MG63 (cell line): ENCODE data around the gene EEFSEC. TPM values are rescaled to one million over a fixed set of nuclear protein-coding genes. Genes with fewer than 3 reads are reported as not detected.

ENCODE experiments used
- DNase-seq: peaks from one replicate; pipeline ENCODE4 v3.0.0-alpha.2; 2020
- H3K27me3 ChIP-seq: fragments of 250-450 bp; sonication (Bioruptor Pico); 2 replicates; pipeline ENCODE4 v1.5.1; 2020; ENCODE audit warnings: mild to moderate bottlenecking, moderate library complexity
- H3K36me3 ChIP-seq: fragments of 250-450 bp; sonication (Bioruptor Pico); 2 replicates; pipeline ENCODE4 v1.5.1; 2020; ENCODE audit warnings: mild to moderate bottlenecking, moderate library complexity
- H3K4me3 ChIP-seq: fragments of 250-450 bp; sonication (Bioruptor Pico); 2 replicates; pipeline ENCODE4 v1.5.1; 2020; ENCODE audit warnings: mild to moderate bottlenecking, moderate library complexity
- H3K9me3 ChIP-seq: fragments of 250-450 bp; sonication (Bioruptor Pico); 2 replicates; pipeline ENCODE4 v1.5.1; 2020; ENCODE audit warnings: mild to moderate bottlenecking, moderate library complexity
- total RNA-seq: library from RNA; depleted of rRNA; stranded (reverse); fragments of >200 nt; shearing (Covaris generic); gene quantifications from 2 replicates; pipeline ENCODE4 v1.2.3, GENCODE V29; 2014; ENCODE audit warnings: low replicate concordance

EEFSEC gene
- total RNA-seq, 1 experiment from 2014 or later: 6.8 TPM

- Histone ChIP-seq H3K4me3 (no peak overlapping the region), H3K27me3 (no peaks in the 10 kb centered on the region), H3K36me3 (no peaks in the 10 kb centered on the region), H3K9me3 (no peaks in the 10 kb centered on the region)
- no peak for DNase-seq
These were observed 257.6 kb downstream of the EEFSEC start for GRCh38 chr3:128410669-128411573.

- Histone ChIP-seq H3K4me3 (no peak overlapping the region), H3K27me3 (no peaks in the 10 kb centered on the region), H3K9me3 (no peaks in the 10 kb centered on the region), H3K36me3 (no peaks in the 10 kb centered on the region)
- no peak for DNase-seq
These were observed 258.3 kb downstream of the EEFSEC start for GRCh38 chr3:128411574-128412064.

- Histone ChIP-seq H3K9me3 (no peaks in the 10 kb centered on the region), H3K36me3 (no peaks in the 10 kb centered on the region), H3K4me3 (no peak overlapping the region), H3K27me3 (no peaks in the 10 kb centered on the region)
- DNase-seq: no peak
These were observed 259.1 kb downstream of the EEFSEC start for GRCh38 chr3:128412180-128413002.

- no peaks in the 10 kb centered on the region for H3K27me3 ChIP-seq
- H3K4me3 ChIP-seq: no peak overlapping the region
- no peaks in the 10 kb centered on the region for H3K36me3 ChIP-seq
- DNase-seq: no peak
- no peaks in the 10 kb centered on the region for H3K9me3 ChIP-seq
These were observed 259.7 kb downstream of the EEFSEC start for GRCh38 chr3:128413003-128413370.

- H3K27me3 ChIP-seq: no peaks in the 10 kb centered on the region
- no peaks in the 10 kb centered on the region for H3K36me3 ChIP-seq
- H3K4me3 ChIP-seq: no peak overlapping the region
- no peak for DNase-seq
- H3K9me3 ChIP-seq: no peaks in the 10 kb centered on the region; the same call in 1 of the 2 replicates
These were observed 260.3 kb downstream of the EEFSEC start for GRCh38 chr3:128413413-128414205.

GRCh38 chr3:128415200-128415772, 262.0 kb downstream of the EEFSEC start:
- Histone ChIP-seq H3K9me3 (peaks cover 2% of the 10 kb centered on the region; the same call in 1 of the 2 replicates), H3K4me3 (no peak overlapping the region), H3K27me3 (no peaks in the 10 kb centered on the region), H3K36me3 (no peaks in the 10 kb centered on the region)
- no peak for DNase-seq

- H3K9me3 ChIP-seq: peaks cover 2% of the 10 kb centered on the region; the same call in 1 of the 2 replicates
- H3K36me3 ChIP-seq: no peaks in the 10 kb centered on the region
- no peaks in the 10 kb centered on the region for H3K27me3 ChIP-seq
- H3K4me3 ChIP-seq: no peak overlapping the region
- no peak for DNase-seq
These were observed 262.7 kb downstream of the EEFSEC start for GRCh38 chr3:128415773-128416577.

- DNase-seq: peak; percentile 96
- Histone ChIP-seq H3K9me3 (peaks cover 2% of the 10 kb centered on the region; the same call in 1 of the 2 replicates), H3K27me3 (no peaks in the 10 kb centered on the region), H3K4me3 (no peak overlapping the region), H3K36me3 (no peaks in the 10 kb centered on the region)
These were observed 263.4 kb downstream of the EEFSEC start for GRCh38 chr3:128416578-128417211.

GRCh38 chr3:128418900-128419299, 265.6 kb downstream of the EEFSEC start:
- no peaks in the 10 kb centered on the region for H3K36me3 ChIP-seq
- H3K9me3 ChIP-seq: peaks cover 2% of the 10 kb centered on the region; the same call in 1 of the 2 replicates
- H3K27me3 ChIP-seq: no peaks in the 10 kb centered on the region
- no peak for DNase-seq
- no peak overlapping the region for H3K4me3 ChIP-seq

- H3K36me3 ChIP-seq: no peaks in the 10 kb centered on the region
- H3K4me3 ChIP-seq: no peak overlapping the region
- peaks cover 2% of the 10 kb centered on the region; the same call in 1 of the 2 replicates for H3K9me3 ChIP-seq
- no peaks in the 10 kb centered on the region for H3K27me3 ChIP-seq
- no peak for DNase-seq
These were observed 266.0 kb downstream of the EEFSEC start for GRCh38 chr3:128419311-128419710.

GRCh38 chr3:128420289-128420688, 267.0 kb downstream of the EEFSEC start:
- Histone ChIP-seq H3K36me3 (no peaks in the 10 kb centered on the region), H3K27me3 (no peaks in the 10 kb centered on the region), H3K9me3 (peaks cover 2% of the 10 kb centered on the region; the same call in 1 of the 2 replicates), H3K4me3 (no peak overlapping the region)
- no peak for DNase-seq

- H3K36me3 ChIP-seq: no peaks in the 10 kb centered on the region
- H3K27me3 ChIP-seq: no peaks in the 10 kb centered on the region
- DNase-seq: no peak
- H3K9me3 ChIP-seq: peaks cover 2% of the 10 kb centered on the region; the same call in 1 of the 2 replicates
- H3K4me3 ChIP-seq: no peak overlapping the region
These were observed 267.6 kb downstream of the EEFSEC start for GRCh38 chr3:128420720-128421438.

GRCh38 chr3:128421439-128421836, 268.2 kb downstream of the EEFSEC start:
- Histone ChIP-seq H3K27me3 (no peaks in the 10 kb centered on the region), H3K36me3 (no peaks in the 10 kb centered on the region), H3K4me3 (no peak overlapping the region), H3K9me3 (peaks cover 2% of the 10 kb centered on the region; the same call in 1 of the 2 replicates)
- DNase-seq: no peak

GRCh38 chr3:128421966-128422365, 268.7 kb downstream of the EEFSEC start:
- no peaks in the 10 kb centered on the region for H3K36me3 ChIP-seq
- H3K9me3 ChIP-seq: peaks cover 2% of the 10 kb centered on the region; the same call in 1 of the 2 replicates
- no peak for DNase-seq
- H3K4me3 ChIP-seq: no peak overlapping the region
- no peaks in the 10 kb centered on the region for H3K27me3 ChIP-seq
